HepG2 (cell line): ENCODE results near the gene HNRNPAB. TPM values are rescaled to one million over a fixed set of nuclear protein-coding genes. Genes with fewer than 3 reads are reported as not detected.

Experiments
- ATAC-seq: fragments of 200-7000 bp; cut with Tn5 transposase; 3 replicates; pipeline ENCODE4 v1.9.1; 2020; ENCODE audit warnings: mild to moderate bottlenecking, moderate library complexity
- BruUV-seq: library from RNA; stranded (reverse); fragments of 400-500 nt; replicated peaks from 2 replicates; lab custom pipeline; 2021; lab: Mats Ljungman, UMichigan
- CTCF ChIA-PET: fragments of 300-600 bp; formaldehyde crosslinking; extraction: SDS; loops from one replicate; lab custom pipeline; 2021; ENCODE audit warnings: low total read pairs, inconsistent platforms, low intra/inter-chr PET ratio; lab: Yijun Ruan, JAX
- POLR2A ChIA-PET: fragments of 350-600 bp; sonication (Branson Sonifier 250); formaldehyde crosslinking; loops from one replicate; lab custom pipeline; 2020; ENCODE audit warnings: antibody characterized with exemption, inconsistent platforms; lab: Yijun Ruan, JAX
- DNase-seq: peaks from one replicate; pipeline ENCODE4 v3.0.0-alpha.2; 2015; ENCODE audit warnings: low spot score
- FAIRE-seq: peaks from 3 replicates; lab custom pipeline; 2011; peaks lifted over from hg19 to GRCh38; lab: Jason Lieb, UNC
- H2AFZ ChIP-seq: one replicate; pipeline ENCODE4 v1.6.1; 2011; ENCODE audit warnings: low read length, inconsistent platforms
- H3K27ac ChIP-seq: fragments of 300-600 bp; 3 replicates; pipeline ENCODE4 v1.8.0; 2011; ENCODE audit warnings: mixed run types, mild to moderate bottlenecking, mixed read lengths, low read length, inconsistent platforms; ENCODE audit not compliant: insufficient read depth; ENCODE audit errors: extremely low read length
- H3K27me3 ChIP-seq, 2 experiments: fragments of 200-600 bp in 1 of 2; 2 replicates in 1 of 2; 3 replicates in 1 of 2; pipeline versions ENCODE4 v1.6.0 to v1.8.0; 2011; ENCODE audit warnings: low read length in 2 of 2, mild to moderate bottlenecking in 2 of 2, moderate library complexity in 2 of 2, inconsistent platforms in 1 of 2; ENCODE audit not compliant: insufficient read depth in 2 of 2, control insufficient read depth in 1 of 2
- H3K36me3 ChIP-seq, 2 experiments: fragments of 200-600 bp in 1 of 2; replicated peaks in 1 of 2; 2 replicates in 1 of 2; 3 replicates in 1 of 2; pipeline versions ENCODE4 v1.5.1 to v1.8.0; 2011; ENCODE audit warnings: low read length in 2 of 2, inconsistent platforms in 1 of 2; ENCODE audit not compliant: insufficient read depth in 2 of 2, control insufficient read depth in 1 of 2
- H3K4me1 ChIP-seq: 2 replicates; pipeline ENCODE4 v1.5.1; 2012; ENCODE audit warnings: low read length, inconsistent platforms; ENCODE audit not compliant: insufficient read depth
- H3K4me2 ChIP-seq: 2 replicates; pipeline ENCODE4 v1.6.0; 2011; ENCODE audit warnings: low read depth, low read length, inconsistent platforms
- H3K4me3 ChIP-seq, 3 experiments: fragments of 200-600 bp in 1 of 3; sonication (generic), shearing (Covaris generic) in 1 of 3; replicated peaks in 1 of 3; 2 replicates each; pipeline ENCODE4 v1.5.1; 2011 to 2016; ENCODE audit warnings: low read length in 3 of 3, inconsistent platforms in 2 of 3, low read depth in 2 of 3, mild to moderate bottlenecking in 2 of 3, control low read depth in 1 of 3, mixed read lengths in 1 of 3; ENCODE audit not compliant: insufficient read depth in 1 of 3
- H3K79me2 ChIP-seq: one replicate; pipeline ENCODE4 v1.6.1; 2011; ENCODE audit warnings: low read length, inconsistent platforms; ENCODE audit not compliant: insufficient read depth
- H3K9ac ChIP-seq: 2 replicates; pipeline ENCODE4 v1.6.0; 2011; ENCODE audit warnings: mild to moderate bottlenecking, low read depth, low read length, inconsistent platforms; ENCODE audit not compliant: insufficient read depth
- H3K9me3 ChIP-seq: 2 replicates; pipeline ENCODE4 v1.5.1; 2012; ENCODE audit warnings: mild to moderate bottlenecking, low read length
- H4K20me1 ChIP-seq: 2 replicates; pipeline ENCODE4 v1.6.0; 2011; ENCODE audit warnings: inconsistent platforms, mild to moderate bottlenecking, low read length, moderate library complexity; ENCODE audit not compliant: insufficient read depth
- DMTF1 ChIP-seq: sonication (generic); formaldehyde crosslinking; IDR thresholded peaks from 2 replicates; pipeline ENCODE4 v1.4.0; 2020; ENCODE audit warnings: mild to moderate bottlenecking, missing genetic modification reagents
- GABPB1 ChIP-seq: IDR thresholded peaks from 2 replicates; pipeline ENCODE4 v1.6.1; 2016; ENCODE audit warnings: mild to moderate bottlenecking, missing genetic modification reagents, moderate library complexity, missing compliant biosample characterization
- GZF1 ChIP-seq: sonication (generic); formaldehyde crosslinking; IDR thresholded peaks from 2 replicates; pipeline ENCODE4 v1.5.1; 2020; ENCODE audit warnings: mild to moderate bottlenecking, missing genetic modification reagents
- MEF2D ChIP-seq: sonication (generic); formaldehyde crosslinking; IDR thresholded peaks from 2 replicates; pipeline ENCODE4 v1.5.1; 2020; ENCODE audit warnings: mild to moderate bottlenecking, missing genetic modification reagents
- ZBTB33 ChIP-seq: sonication (generic); formaldehyde crosslinking; IDR thresholded peaks from 2 replicates; pipeline ENCODE4 v1.4.0; 2020; ENCODE audit warnings: missing genetic modification reagents
- ZBTB34 ChIP-seq: sonication (generic); formaldehyde crosslinking; IDR thresholded peaks from 2 replicates; pipeline ENCODE4 v1.8.0; 2022; ENCODE audit warnings: mild to moderate bottlenecking, missing genetic modification reagents
- ZFX ChIP-seq: sonication (generic); formaldehyde crosslinking; IDR thresholded peaks from 2 replicates; pipeline ENCODE4 v1.4.0; 2020; ENCODE audit warnings: mild to moderate bottlenecking, low read depth, missing genetic modification reagents, moderate library complexity
- ZHX1 ChIP-seq: sonication (generic); formaldehyde crosslinking; IDR thresholded peaks from 2 replicates; pipeline ENCODE4 v1.8.1; 2022; ENCODE audit warnings: low read depth, mild to moderate bottlenecking, missing genetic modification reagents
- ZNF136 ChIP-seq: sonication (generic); formaldehyde crosslinking; IDR thresholded peaks from 2 replicates; pipeline ENCODE4 v1.8.1; 2022; ENCODE audit warnings: low read depth, mild to moderate bottlenecking, moderate library complexity, missing genetic modification reagents
- ZNF274 ChIP-seq: sonication (generic); formaldehyde crosslinking; IDR thresholded peaks from 2 replicates; pipeline ENCODE4 v1.5.1; 2020; ENCODE audit warnings: mild to moderate bottlenecking, missing genetic modification reagents
- ZNF44 ChIP-seq: sonication (generic); formaldehyde crosslinking; IDR thresholded peaks from 2 replicates; pipeline ENCODE4 v1.5.1; 2020; ENCODE audit warnings: mild to moderate bottlenecking, missing genetic modification reagents
- ZNF547 ChIP-seq: sonication (generic); formaldehyde crosslinking; IDR thresholded peaks from 2 replicates; pipeline ENCODE4 v1.5.1; 2020; ENCODE audit warnings: mild to moderate bottlenecking, missing genetic modification reagents
- ZNF607 ChIP-seq: sonication (generic); formaldehyde crosslinking; IDR thresholded peaks from 2 replicates; pipeline ENCODE4 v1.5.1; 2020; ENCODE audit warnings: missing genetic modification reagents, mild to moderate bottlenecking, borderline replicate concordance
- WGBS: methylation state at CpG from one replicate; pipeline ENCODE4 v1.1.6; 2017; ENCODE audit warnings: low lambda C conversion rate; 5-methylcytosine and 5-hydroxymethylcytosine counted together
- in situ Hi-C: cut with HindIII; loops from 2 replicates; pipeline ENCODE4 v1.10.0; 2017; ENCODE audit warnings: low pct_unique_long_range_greater_than_20kb; ENCODE audit not compliant: extremely low pct_ligation_motif_present
- intact Hi-C: fragments of 100-400 bp; cut with micrococcal nuclease; formaldehyde crosslinking; loops from one replicate; pipeline ENCODE4 v1.10.0; 2022; ENCODE audit not compliant: unreplicated experiment
- polyA plus RNA-seq, 8 experiments: library from polyadenylated mRNA; depleted of rRNA in 3 of 8; stranded (reverse) in 7 of 8; unstranded in 1 of 8; fragments of >200 nt; fragmentation: Illumina TruSeq in 4 of 8; extraction: Trizol in 4 of 8; gene quantifications; 2 replicates each; pipeline versions ENCODE4 v1.2.1 to v1.2.3, GENCODE V29; 2011 to 2016; ENCODE audit warnings: low read depth in 4 of 8, missing spikeins in 1 of 8, mixed read lengths in 1 of 8; ENCODE audit not compliant: insufficient read depth in 1 of 8
- total RNA-seq, 5 experiments: library from RNA; depleted of rRNA; stranded (reverse); fragments of >200 nt; fragmentation: Illumina TruSeq; extraction: Trizol; gene quantifications; 2 replicates each; pipeline ENCODE4 v1.2.3, GENCODE V29; 2016; ENCODE audit warnings: low read depth in 1 of 5

The HNRNPAB gene
- total and polyA plus RNA-seq, 2 of the 13 experiments (the other 11 are each of a cell fraction or from before 2014, with no cell fraction given) = 62.6 to 111 TPM

GRCh38 chr5:178216779-178217178 lies 12.4 kb downstream of the HNRNPAB start:
- FAIRE-seq = no peak
- BruUV-seq = no TSS peak
- Histone ChIP-seq H3K4me1 (peaks cover 21% of the 10 kb centered on the region), H4K20me1 (no peaks in the 10 kb centered on the region), H2AFZ (no peak overlapping the region), H3K9ac (no peak overlapping the region), H3K4me3 (no peak overlapping the region), H3K79me2 (no peaks in the 10 kb centered on the region), H3K9me3 (no peaks in the 10 kb centered on the region), H3K27ac (no peak overlapping the region), H3K27me3 (no peaks in the 10 kb centered on the region), H3K4me2 (no peak overlapping the region), H3K36me3 (peaks cover 9 to 55% of the 10 kb centered on the region in 2 experiments)
- ChIA-PET CTCF (no interaction called here), POLR2A (interaction anchor here (1.2 to 2.0 kb wide), 2 partner anchors 12 to 14 kb away, joined by 3 to 7 read pairs; partner anchors contain the start of gene HNRNPAB)
- in situ Hi-C loops = no loop called here
- intact Hi-C loops = no loop called here
- WGBS = 100% methylated on average over 3 of the region's 3 CpGs
- no peak for ATAC-seq
- TF ChIP-seq ZFX (no peak), ZNF274 (CRISPR knock-in tag) (no peak), ZNF44 (no peak), MEF2D (CRISPR knock-in tag) (no peak), ZNF607 (CRISPR knock-in tag) (no peak), ZHX1 (CRISPR knock-in tag) (no peak), ZBTB33 (CRISPR knock-in tag) (no peak), GABPB1 (CRISPR knock-in tag) (no peak), ZNF547 (CRISPR knock-in tag) (no peak), ZNF136 (no peak), DMTF1 (no peak), GZF1 (CRISPR knock-in tag) (no peak), ZBTB34 (no peak)
- no peak for DNase-seq
